Measurements from ENCODE around the gene MCF2L2. TPM values are rescaled to one million over a fixed set of nuclear protein-coding genes. Genes with fewer than 3 reads are reported as not detected.

Gene MCF2L2
- total and polyA plus RNA-seq, 2 donors (not counting 3 experiments of a cell fraction or from before 2014, with no cell fraction given) = 0.15 to 1.1 TPM

- POLR2A ChIA-PET = no interaction called here
- dilution Hi-C loops (cut with MboI; ENCODE audit: extremely low pct_ligation_motif_present, low sequenced_read_pairs) = no loop called here
Measured at GRCh38 chr3:183208800-183209199, 219.6 kb downstream of the MCF2L2 start.

More at GRCh38 chr3:183208800-183209199, 219.6 kb downstream of the MCF2L2 start:
- Histone ChIP-seq H2AFZ (ENCODE audit: low read depth, low read length) (no peak overlapping the region), H4K20me1 (replicated peaks; ENCODE audit: control insufficient read depth, extremely low read depth, insufficient read depth, low read length) (no peaks in the 10 kb centered on the region), H3K9me1 (replicated peaks; ENCODE audit: control insufficient read depth, extremely low read depth, insufficient read depth, low read length) (no peaks in the 10 kb centered on the region), H3K79me2 (ENCODE audit: control insufficient read depth, insufficient read depth, low read length) (no peaks in the 10 kb centered on the region), H3K27me3 (ENCODE audit: control insufficient read depth in 2 of 2, insufficient read depth in 2 of 2, low read length in 2 of 2) (peaks cover 0 to 6% of the 10 kb centered on the region in 2 experiments), H3K4me3 (replicated peaks in 1 of 3; ENCODE audit: insufficient read depth in 1 of 3, low read depth in 1 of 3, low read length in 3 of 3) (no peak overlapping the region), H3K4me2 (ENCODE audit: insufficient read depth, low read length) (no peak overlapping the region), H3K27ac (ENCODE audit: insufficient read depth, low read depth, low read length) (no peak overlapping the region), H3K4me1 (ENCODE audit: control insufficient read depth, extremely low read depth, insufficient read depth, low read length) (no peaks in the 10 kb centered on the region), H3K9ac (replicated peaks; ENCODE audit: extremely low read depth, insufficient read depth, low read length) (no peak overlapping the region), H3K9me3 (replicated peaks; ENCODE audit: control insufficient read depth, insufficient read depth, low read length) (no peaks in the 10 kb centered on the region), H3K36me3 (ENCODE audit: control insufficient read depth in 2 of 2, extremely low read depth in 1 of 2, insufficient read depth in 2 of 2, low read length in 2 of 2) (no peaks in the 10 kb centered on the region)
- DNase-seq (ENCODE audit: low read depth, low spot score) = no peak
- intact Hi-C loops (cut with micrococcal nuclease) = no loop called here
- no peak for FAIRE-seq
- CTCF ChIA-PET = interaction anchor here (0.9 to 1.4 kb wide), 3 partner anchors 10 to 18 kb away, joined by 3 to 4 read pairs (median 3); no protein-coding TSS in a partner anchor
- TF ChIP-seq JUN (IDR thresholded peaks at IDR 0.05; ENCODE audit: borderline replicate concordance, insufficient read depth, insufficient read length, low read depth) (no peak), MYC (IDR thresholded peaks at IDR 0.05; ENCODE audit: low read depth, low read length) (no peak), EZH2 (IDR thresholded peaks at IDR 0.05; ENCODE audit: borderline replicate concordance, low read depth, low read length, severe bottlenecking) (no peak), MAX (IDR thresholded peaks at IDR 0.05; ENCODE audit: insufficient read depth, insufficient read length) (no peak), FOS (IDR thresholded peaks at IDR 0.05; ENCODE audit: borderline replicate concordance, insufficient read depth, low read length) (no peak), GATA2 (IDR thresholded peaks at IDR 0.05; ENCODE audit: insufficient read depth, insufficient read length, low read depth, low read length) (no peak), POLR2AphosphoS5 (IDR thresholded peaks at IDR 0.05; ENCODE audit: insufficient read depth, low read depth, low read length) (no peak), CTCF (IDR thresholded peaks at IDR 0.05; ENCODE audit: extremely low read depth in 1 of 2, insufficient read depth in 1 of 2, low read depth in 1 of 2, low read length in 2 of 2) (no peak), POLR2A (IDR thresholded peaks at IDR 0.05; ENCODE audit: low read depth, low read length) (no peak)
- BruUV-seq (replicated peaks) = no TSS peak
